ENCODE data around the gene DDX4. TPM values are rescaled to one million over a fixed set of nuclear protein-coding genes. Genes with fewer than 3 reads are reported as not detected.

DDX4 gene
- total RNA-seq, 1 donor from 2014 or later = under 0.01 TPM

GRCh38 chr5:55732585-55732984 is 5.3 kb upstream of the DDX4 start:
- DNase-seq (ENCODE audit: low read depth) (peak; percentile 22), FAIRE-seq (no peak)
- TF ChIP-seq CTCF (IDR thresholded peaks at IDR 0.05; ENCODE audit: insufficient read depth, low read length, severe bottlenecking) = no peak
- Histone ChIP-seq H3K36me3 (ENCODE audit: control insufficient read depth, insufficient read depth, low read length) (no peaks in the 10 kb centered on the region), H3K27me3 (ENCODE audit: control insufficient read depth, insufficient read depth, low read length) (no peaks in the 10 kb centered on the region), H3K4me3 (ENCODE audit: low read depth, low read length) (no peak overlapping the region)

GRCh38 chr5:55734658-55735057 is 3.2 kb upstream of the DDX4 start:
- Histone ChIP-seq H3K4me3 (ENCODE audit: low read depth, low read length) (no peak overlapping the region), H3K27me3 (ENCODE audit: control insufficient read depth, insufficient read depth, low read length) (no peaks in the 10 kb centered on the region), H3K36me3 (ENCODE audit: control insufficient read depth, insufficient read depth, low read length) (no peaks in the 10 kb centered on the region)
- no peak for FAIRE-seq
- no peak for DNase-seq (ENCODE audit: low read depth)
- TF ChIP-seq CTCF (IDR thresholded peaks at IDR 0.05; ENCODE audit: insufficient read depth, low read length, severe bottlenecking) = no peak

GRCh38 chr5:55742778-55743177 is 4.9 kb downstream of the DDX4 start:
- no peak for TF ChIP-seq CTCF (IDR thresholded peaks at IDR 0.05; ENCODE audit: insufficient read depth, low read length, severe bottlenecking)
- Histone ChIP-seq H3K36me3 (ENCODE audit: control insufficient read depth, insufficient read depth, low read length) (no peaks in the 10 kb centered on the region), H3K27me3 (ENCODE audit: control insufficient read depth, insufficient read depth, low read length) (no peaks in the 10 kb centered on the region), H3K4me3 (ENCODE audit: low read depth, low read length) (no peak overlapping the region)
- FAIRE-seq (no peak), DNase-seq (ENCODE audit: low read depth) (peak; percentile 5)

- no peak for TF ChIP-seq CTCF (IDR thresholded peaks at IDR 0.05; ENCODE audit: insufficient read depth, low read length, severe bottlenecking)
- Histone ChIP-seq H3K36me3 (ENCODE audit: control insufficient read depth, insufficient read depth, low read length) (no peaks in the 10 kb centered on the region), H3K4me3 (ENCODE audit: low read depth, low read length) (no peak overlapping the region), H3K27me3 (ENCODE audit: control insufficient read depth, insufficient read depth, low read length) (no peaks in the 10 kb centered on the region)
- FAIRE-seq (no peak), DNase-seq (ENCODE audit: low read depth) (no peak)
Observed at GRCh38 chr5:55747778-55748318, 10.0 kb downstream of the DDX4 start.

GRCh38 chr5:55749387-55749786 is 11.5 kb downstream of the DDX4 start:
- no peak for TF ChIP-seq CTCF (IDR thresholded peaks at IDR 0.05; ENCODE audit: insufficient read depth, low read length, severe bottlenecking)
- DNase-seq (ENCODE audit: low read depth) = no peak
- Histone ChIP-seq H3K27me3 (ENCODE audit: control insufficient read depth, insufficient read depth, low read length) (no peaks in the 10 kb centered on the region), H3K4me3 (ENCODE audit: low read depth, low read length) (no peak overlapping the region), H3K36me3 (ENCODE audit: control insufficient read depth, insufficient read depth, low read length) (no peaks in the 10 kb centered on the region)
- no peak for FAIRE-seq

- H3K27me3 ChIP-seq (ENCODE audit: control insufficient read depth, insufficient read depth, low read length) = no peaks in the 10 kb centered on the region
- no peaks in the 10 kb centered on the region for H3K36me3 ChIP-seq (ENCODE audit: control insufficient read depth, insufficient read depth, low read length)
- DNase-seq (ENCODE audit: low read depth) = no peak
- no peak for FAIRE-seq
- H3K4me3 ChIP-seq (ENCODE audit: low read depth, low read length) = no peak overlapping the region
- no peak for TF ChIP-seq CTCF (IDR thresholded peaks at IDR 0.05; ENCODE audit: insufficient read depth, low read length, severe bottlenecking)
Observed at GRCh38 chr5:55750063-55750462, 12.2 kb downstream of the DDX4 start.

All from bronchial epithelial cell (primary cell).